B cell (primary cell): ENCODE results near the gene PDE6B. TPM values are rescaled to one million over a fixed set of nuclear protein-coding genes. Genes with fewer than 3 reads are reported as not detected.

ENCODE experiments used
- ATAC-seq: fragments of 200-7000 bp; cut with Tn5 transposase; one replicate; pipeline ENCODE4 v1.10.0; 2021; ENCODE audit warnings: low read depth, mild to moderate bottlenecking, moderate number of reproducible peaks, moderate library complexity
- CTCF ChIA-PET: fragments of 350-600 bp; sonication (Branson Sonifier 250); formaldehyde crosslinking; loops from one replicate; lab custom pipeline; 2021; ENCODE audit warnings: antibody characterized with exemption, inconsistent platforms; lab: Charles Lee
- POLR2A ChIA-PET: fragments of 350-600 bp; sonication (Branson Sonifier 250); formaldehyde crosslinking; loops from one replicate; lab custom pipeline; 2021; ENCODE audit warnings: antibody characterized with exemption; lab: Charles Lee
- DNase-seq: peaks from one replicate; pipeline ENCODE4 v3.0.0; 2013
- H2AFZ ChIP-seq: 2 replicates; pipeline ENCODE4 v1.6.1; 2012; ENCODE audit warnings: mild to moderate bottlenecking, low read depth, low read length; ENCODE audit not compliant: insufficient read depth, poor library complexity, severe bottlenecking
- H3K27ac ChIP-seq, 2 donors: 1 replicate in 1 of 2; 2 replicates in 1 of 2; pipeline ENCODE4 v1.5.1; 2012 to 2013; ENCODE audit warnings: low read length in 2 of 2, mild to moderate bottlenecking in 2 of 2, moderate library complexity in 1 of 2
- H3K27me3 ChIP-seq, 4 experiments: fragments of 200-600 bp in 1 of 4; sonication (generic) in 1 of 4; replicated peaks in 1 of 4; 1 replicate in 2 of 4; 2 replicates in 2 of 4; pipeline versions ENCODE4 v1.6.1 to v1.7.0; 2013 to 2016; ENCODE audit warnings: low read length in 3 of 4, mild to moderate bottlenecking in 2 of 4, mixed read lengths in 1 of 4, moderate library complexity in 1 of 4; ENCODE audit not compliant: insufficient read depth in 4 of 4, control insufficient read depth in 3 of 4; ENCODE audit errors: control extremely low read depth in 1 of 4
- H3K36me3 ChIP-seq, 2 experiments: replicated peaks in 1 of 2; 1 replicate in 1 of 2; 2 replicates in 1 of 2; pipeline versions ENCODE4 v1.6.1 to v1.7.1; 2013; ENCODE audit warnings: low read length in 1 of 2; ENCODE audit not compliant: insufficient read depth in 2 of 2, control insufficient read depth in 1 of 2; ENCODE audit errors: control extremely low read depth in 1 of 2, extremely low read depth in 1 of 2
- H3K4me1 ChIP-seq, 2 donors: fragments of 200-600 bp in 1 of 2; sonication (generic) in 1 of 2; 1 replicate in 1 of 2; 2 replicates in 1 of 2; pipeline versions ENCODE4 v1.5.1 to v1.6.1; 2013 to 2017; ENCODE audit warnings: low read length in 2 of 2; ENCODE audit not compliant: control insufficient read depth in 2 of 2, insufficient read depth in 2 of 2
- H3K4me2 ChIP-seq: replicated peaks from 2 replicates; pipeline ENCODE3; 2012; ENCODE audit warnings: mild to moderate bottlenecking, low read depth, low read length; ENCODE audit not compliant: poor library complexity, severe bottlenecking
- H3K4me3 ChIP-seq, 5 experiments: fragments of 200-600 bp in 1 of 5; sonication (generic) in 1 of 5; 1 replicate in 3 of 5; 2 replicates in 2 of 5; pipeline versions ENCODE4 v1.5.1 to v1.7.0; 2011 to 2016; ENCODE audit warnings: low read length in 4 of 5, mild to moderate bottlenecking in 4 of 5, low read depth in 2 of 5, control low read depth in 1 of 5, moderate library complexity in 1 of 5; ENCODE audit not compliant: insufficient read depth in 1 of 5; ENCODE audit errors: control extremely low read depth in 1 of 5, extremely low read depth in 1 of 5
- H3K79me2 ChIP-seq: fragments of 200-600 bp; sonication (generic); one replicate; pipeline ENCODE4 v1.6.0; 2016; ENCODE audit warnings: low read length; ENCODE audit not compliant: control insufficient read depth, insufficient read depth
- H3K9ac ChIP-seq: fragments of 200-600 bp; sonication (generic); 2 replicates; pipeline ENCODE4 v1.6.1; 2017; ENCODE audit warnings: mild to moderate bottlenecking, low read length, moderate library complexity
- H3K9me3 ChIP-seq, 3 donors: one replicate each; pipeline versions ENCODE4 v1.6.1 to v1.7.1; 2013; ENCODE audit warnings: low read length in 2 of 3; ENCODE audit not compliant: control insufficient read depth in 2 of 3, insufficient read depth in 1 of 3; ENCODE audit errors: control extremely low read depth in 1 of 3
- H4K20me1 ChIP-seq: 2 replicates; pipeline ENCODE4 v1.6.0; 2012; ENCODE audit warnings: mild to moderate bottlenecking, low read length; ENCODE audit not compliant: insufficient read depth, control insufficient read depth, poor library complexity, severe bottlenecking
- H3K27ac Mint-ChIP-seq: one replicate; pipeline ENCODE4 v1.8.0; 2021; ENCODE audit warnings: mixed read lengths
- H3K27me3 Mint-ChIP-seq: one replicate; pipeline ENCODE4 v1.8.0; 2021; ENCODE audit warnings: mixed read lengths
- H3K4me1 Mint-ChIP-seq: one replicate; pipeline ENCODE4 v1.8.0; 2021; ENCODE audit warnings: mixed read lengths
- H3K4me3 Mint-ChIP-seq: one replicate; pipeline ENCODE4 v1.8.0; 2021; ENCODE audit warnings: mixed read lengths
- H3K9me3 Mint-ChIP-seq: one replicate; pipeline ENCODE4 v1.8.0; 2022; ENCODE audit warnings: mixed read lengths; ENCODE audit not compliant: insufficient read depth
- CTCF ChIP-seq: fragments of 200-600 bp; IDR thresholded peaks from one replicate; pipeline ENCODE4 v1.8.0; 2022; ENCODE audit warnings: antibody characterized with exemption, mild to moderate bottlenecking
- EZH2 ChIP-seq: IDR thresholded peaks from 2 replicates; pipeline ENCODE4 v1.6.1; 2012; ENCODE audit warnings: borderline replicate concordance, low read depth, mild to moderate bottlenecking, moderate library complexity, low read length; ENCODE audit not compliant: insufficient read depth, poor library complexity, severe bottlenecking
- WGBS: methylation state at CpG from one replicate; pipeline ENCODE4 v1.1.5; 2013; ENCODE audit warnings: missing lambda C conversion rate; ENCODE audit not compliant: insufficient coverage; 5-methylcytosine and 5-hydroxymethylcytosine counted together
- intact Hi-C: fragments of 100-400 bp; cut with micrococcal nuclease; formaldehyde crosslinking; loops from one replicate; pipeline ENCODE4 v1.10.0; 2022
- polyA plus RNA-seq: library from polyadenylated mRNA; depleted of rRNA; stranded (reverse); fragments of >200 nt; gene quantifications from 2 replicates; pipeline ENCODE4 v1.2.3, GENCODE V29; 2012
- total RNA-seq, 2 donors: library from RNA; stranded (reverse); fragments of 120-200 nt in 1 of 2; gene quantifications; 1 replicate in 1 of 2; 2 replicates in 1 of 2; pipeline versions ENCODE4 v1.2.3 to v1.2.4, GENCODE V29; 2013 to 2022

PDE6B gene
- total and polyA plus RNA-seq, 2 donors (not counting 1 experiment from before 2014, with no cell fraction given) = 20.0 to 25.2 TPM

GRCh38 chr4:657834-658667, 32.7 kb downstream of the PDE6B start:
- CTCF ChIA-PET = no interaction called here
- Histone ChIP-seq H3K36me3 (no peaks in the 10 kb centered on the region), H3K27ac (no peak overlapping the region), H3K4me2 (no peak overlapping the region), H3K27me3 (no peaks in the 10 kb centered on the region), H3K4me3 (no peak overlapping the region), H2AFZ (no peak overlapping the region), H4K20me1 (no peaks in the 10 kb centered on the region), H3K79me2 (peaks cover 2% of the 10 kb centered on the region), H3K9ac (no peak overlapping the region), H3K4me1 (peaks cover 2 to 3% of the 10 kb centered on the region in 2 donors), H3K9me3 (peaks cover 0 to 17% (median 0%) of the 10 kb centered on the region in 3 donors)
- peaks cover 1% of the 10 kb centered on the region for H3K4me1 Mint-ChIP-seq
- H3K4me3 Mint-ChIP-seq = no peak overlapping the region
- H3K27ac Mint-ChIP-seq = no peak overlapping the region
- no peak for ATAC-seq
- POLR2A ChIA-PET = no interaction called here
- no peak for DNase-seq
- no peaks in the 10 kb centered on the region for H3K27me3 Mint-ChIP-seq
- 91% methylated on average over 23 of the region's 27 CpGs for WGBS
- H3K9me3 Mint-ChIP-seq = no peaks in the 10 kb centered on the region
- intact Hi-C loops = no loop called here
- TF ChIP-seq EZH2 = no peak
- no peak for TF ChIP-seq CTCF
